Muscle of arm (tissue), 14 donors: ENCODE results near the gene SYNE4. TPM values are rescaled to one million over a fixed set of nuclear protein-coding genes. Genes with fewer than 3 reads are reported as not detected.
"Not testable (repeated sequence)": the region's sequence is repeated elsewhere in the genome, so short reads cannot be mapped to it uniquely, and the experiment has no call there.

Experiments used
- DNase-seq: peaks from one replicate; pipeline ENCODE4 v3.0.0-alpha.2; 2013
- long read RNA-seq, 11 donors: transcript quantifications; one replicate each; lab custom pipeline, GENCODE V29; 2026
- polyA plus RNA-seq, 12 donors: library from polyadenylated mRNA; unstranded; fragments of 120-200 nt; gene quantifications; one replicate each; pipeline ENCODE4 v1.2.1, GENCODE V29; 2013; ENCODE audit not compliant: insufficient read length in 12 of 12

SYNE4 gene, protein sequence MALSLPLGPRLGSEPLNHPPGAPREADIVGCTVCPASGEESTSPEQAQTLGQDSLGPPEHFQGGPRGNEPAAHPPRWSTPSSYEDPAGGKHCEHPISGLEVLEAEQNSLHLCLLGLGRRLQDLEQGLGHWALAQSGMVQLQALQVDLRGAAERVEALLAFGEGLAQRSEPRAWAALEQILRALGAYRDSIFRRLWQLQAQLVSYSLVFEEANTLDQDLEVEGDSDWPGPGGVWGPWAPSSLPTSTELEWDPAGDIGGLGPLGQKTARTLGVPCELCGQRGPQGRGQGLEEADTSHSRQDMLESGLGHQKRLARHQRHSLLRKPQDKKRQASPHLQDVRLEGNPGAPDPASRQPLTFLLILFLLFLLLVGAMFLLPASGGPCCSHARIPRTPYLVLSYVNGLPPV
- polyA plus RNA-seq, result 1 to 10 TPM in 1 of 12 donors, under 1 TPM in 10, not detected in 1; 0.08 to 6.3 (median 0.65) TPM
- long read RNA-seq, donor 1, partial matches to known transcripts, result 0 of 4 reads
- long read RNA-seq, donor 1, other reads (novel, unspliced or antisense), result 0 of 4 reads
- long read RNA-seq, donor 2, result 0 reads
- long read RNA-seq, donor 3, result 0 reads
- long read RNA-seq, donor 4, result 0 reads
- long read RNA-seq, donor 5, result 0 reads
- long read RNA-seq, donor 6, result 0 reads
- long read RNA-seq, donor 7, result 0 reads
- long read RNA-seq, donor 8, result 0 reads
- long read RNA-seq, donor 9, result 0 reads
- long read RNA-seq, donor 10, result 0 reads
- long read RNA-seq, donor 11, result 0 reads

- DNase-seq, result no peak
Measured at GRCh38 chr19:36008336-36008978, at the start of gene SYNE4. SYNE4 (minus strand) TSS chr19:36008813; CDS start chr19:36008681, 132 bp downstream.

GRCh38 chr19:36054733-36055686, 46.4 kb upstream of the SYNE4 start, which contains the start of gene WDR62:
WDR62 (plus strand) TSS chr19:36054897; CDS start chr19:36054972, 75 bp downstream.
- no peak for DNase-seq

DNA sequence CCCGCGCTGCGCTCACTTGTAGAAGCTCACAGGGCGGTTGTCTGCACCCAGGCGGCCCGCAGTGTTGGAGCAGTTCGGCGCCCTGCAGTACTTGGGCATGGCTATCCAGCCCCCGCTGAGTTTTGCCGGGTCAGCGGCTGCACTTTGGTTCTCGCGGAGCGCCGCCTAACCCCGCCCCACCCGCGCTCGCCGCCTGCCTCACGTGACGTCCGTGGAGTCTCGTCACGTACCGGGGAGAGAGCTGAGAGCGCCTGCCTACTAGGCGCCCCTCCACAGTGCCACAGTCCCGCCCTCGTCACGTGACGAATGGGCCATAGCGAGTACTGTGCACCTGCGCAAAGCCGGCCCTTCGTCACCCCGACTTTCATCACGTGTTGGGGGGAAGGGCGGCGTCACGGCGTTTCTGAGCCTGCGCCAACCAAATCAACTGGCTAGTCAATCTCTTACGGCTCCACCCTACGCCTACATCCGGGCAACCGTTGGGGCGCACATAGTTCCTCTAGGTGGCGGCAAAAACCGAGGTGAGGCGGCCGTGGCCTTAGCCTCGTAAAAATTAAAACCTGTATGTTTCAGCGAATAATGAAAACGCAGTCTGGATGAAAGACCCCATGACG, 45.6 kb upstream of the SYNE4 start, which contains the start of gene THAP8:
TSS of gene THAP8 (minus strand) at position 167 of the 614 bp plus-strand sequence. CDS start at position 99, 68 bp downstream.
- peak; percentile 100 for DNase-seq

DNA sequence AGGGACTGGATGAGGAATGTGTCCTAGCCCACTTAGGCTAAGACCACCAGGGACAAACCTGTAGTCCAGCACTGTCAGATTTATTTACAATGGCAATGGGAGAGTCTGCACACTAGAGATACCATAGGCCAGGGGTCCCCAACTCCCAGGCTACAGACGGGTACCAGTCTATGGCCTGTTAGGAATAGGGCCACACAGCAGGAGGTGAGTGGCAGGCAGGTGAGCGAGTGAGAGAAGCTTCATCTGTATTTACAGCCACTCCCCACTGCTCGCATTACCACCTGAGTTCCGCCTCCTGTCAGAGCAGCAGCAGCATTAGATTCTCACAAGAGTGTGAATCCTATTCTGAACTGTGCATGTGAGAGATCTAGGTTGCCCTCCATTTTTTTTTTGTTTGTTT, 43.0 kb upstream of the SYNE4 start:
- no peak for DNase-seq

DNA sequence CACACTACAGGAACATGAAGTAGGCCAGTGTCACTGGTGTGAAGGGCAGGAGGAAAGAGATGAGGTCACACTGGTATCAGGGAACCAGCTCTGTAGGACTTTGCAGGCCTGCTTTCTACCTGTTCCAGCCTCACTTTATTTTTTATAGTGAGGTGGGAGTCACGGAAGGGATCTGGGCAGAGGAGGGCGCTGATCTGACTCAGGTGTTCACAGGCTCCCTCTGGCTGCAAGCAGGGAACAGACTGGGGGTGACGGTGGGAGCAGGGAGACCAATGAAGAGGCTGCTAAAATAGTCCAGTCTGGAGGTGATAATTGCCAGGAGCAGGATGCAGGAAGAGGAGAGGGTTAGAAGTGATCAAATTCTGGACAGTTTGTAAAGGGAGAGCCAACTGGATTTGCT, 42.6 kb upstream of the SYNE4 start:
- DNase-seq, result no peak

DNA sequence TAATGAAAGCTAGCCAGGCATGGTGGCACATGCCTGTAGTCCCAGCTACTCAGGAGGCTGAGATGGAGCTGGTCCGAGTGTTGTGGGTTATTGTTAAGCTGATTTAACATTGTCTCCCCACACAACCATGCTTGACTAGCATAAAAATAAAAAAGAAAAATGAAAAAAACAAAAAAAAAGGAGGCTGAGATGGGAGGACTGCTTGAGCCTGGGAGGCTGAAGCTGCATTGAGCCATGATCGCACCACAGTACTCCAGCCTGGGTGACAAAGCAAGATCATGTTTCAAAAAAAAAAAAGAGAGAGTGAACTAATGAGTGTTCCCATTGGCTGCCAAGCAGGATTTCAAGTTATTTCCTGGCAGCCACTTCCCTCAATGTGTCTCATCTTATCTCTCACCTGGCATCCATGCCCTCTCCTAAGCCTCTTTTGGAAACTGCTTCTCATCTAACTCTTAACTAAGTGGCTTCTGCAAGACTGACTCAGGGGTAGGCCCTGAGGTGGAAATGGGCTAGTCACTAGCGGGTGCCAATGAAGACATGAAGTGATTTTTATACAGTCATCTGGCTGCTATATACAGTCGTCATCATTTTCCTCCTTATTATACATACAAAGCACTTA, 40.6 kb upstream of the SYNE4 start:
- DNase-seq, result no peak

GRCh38 chr19:36047835-36048234, 39.2 kb upstream of the SYNE4 start:
- no peak for DNase-seq

- no peak for DNase-seq
Measured at GRCh38 chr19:36046443-36047050, 37.9 kb upstream of the SYNE4 start.

DNA sequence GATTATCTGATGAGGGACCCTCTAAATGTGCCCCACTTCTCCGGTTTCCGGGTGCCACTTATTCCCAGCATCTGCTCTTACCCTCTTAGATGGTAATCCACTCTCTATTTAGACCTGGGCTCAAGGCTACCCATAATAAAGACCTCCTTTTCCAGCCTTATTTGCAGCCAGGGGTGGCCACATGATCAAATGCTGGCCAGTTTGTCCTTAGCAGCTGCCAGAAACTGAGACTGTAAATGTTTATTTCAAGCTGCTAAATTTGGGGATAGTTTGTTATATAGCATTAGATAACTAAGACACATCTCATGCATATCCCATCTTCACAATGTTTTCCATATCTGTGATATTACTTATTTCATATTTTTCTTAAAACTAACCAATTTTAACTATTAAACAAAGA, 35.3 kb upstream of the SYNE4 start:
- no peak for DNase-seq

GRCh38 chr19:36041831-36042230, 33.2 kb upstream of the SYNE4 start:
- no peak for DNase-seq

DNA sequence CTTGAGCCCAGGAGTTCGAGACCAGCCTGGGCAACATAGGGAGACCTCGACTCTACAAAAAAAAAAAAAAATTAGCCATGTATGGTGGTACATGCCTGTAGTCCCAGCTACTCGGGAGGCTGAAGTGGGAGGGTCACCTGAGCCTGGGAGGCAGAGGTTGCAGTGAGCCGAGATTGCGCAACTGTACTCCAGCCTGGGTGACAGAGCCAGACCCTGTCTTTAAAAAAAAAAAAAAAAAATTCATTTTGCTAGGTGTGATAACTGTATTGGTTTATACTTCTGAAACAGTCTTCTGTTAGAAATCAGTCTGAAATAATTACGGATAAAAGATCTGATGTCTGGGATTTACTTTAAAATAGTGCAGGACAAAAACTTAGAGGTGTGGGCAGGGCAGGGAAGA, 32.5 kb upstream of the SYNE4 start:
- DNase-seq, result not testable (repeated sequence)

DNA sequence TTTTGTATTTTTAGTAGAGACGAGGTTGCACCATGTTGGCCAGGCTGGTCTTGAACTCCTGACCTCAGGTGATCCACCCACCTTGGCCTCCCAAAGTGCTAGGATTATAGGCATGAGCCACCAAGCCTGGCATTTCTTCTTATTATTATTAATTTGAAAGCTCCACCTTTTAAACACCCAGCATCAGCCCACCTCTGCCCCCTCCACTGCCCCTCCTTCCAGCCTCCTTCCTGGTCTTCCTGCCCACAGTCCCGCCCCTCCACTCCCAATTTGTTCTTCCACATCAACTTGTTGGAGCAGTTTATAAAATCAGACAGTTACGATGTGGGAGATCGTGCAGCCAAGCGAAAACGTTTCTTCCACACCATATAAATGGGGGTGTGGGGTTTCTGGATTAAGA, 31.9 kb upstream of the SYNE4 start:
- DNase-seq, result no peak

GRCh38 chr19:36032251-36033104, 23.9 kb upstream of the SYNE4 start, which contains the start of gene CLIP3:
CLIP3 (minus strand) TSS chr19:36032873; CDS start chr19:36032357, 516 bp downstream.
- peak; percentile 81 for DNase-seq

GRCh38 chr19:36031308-36031707, 22.7 kb upstream of the SYNE4 start:
- no peak for DNase-seq

- DNase-seq, result no peak
Measured at GRCh38 chr19:36030264-36031148, 21.9 kb upstream of the SYNE4 start.

DNA sequence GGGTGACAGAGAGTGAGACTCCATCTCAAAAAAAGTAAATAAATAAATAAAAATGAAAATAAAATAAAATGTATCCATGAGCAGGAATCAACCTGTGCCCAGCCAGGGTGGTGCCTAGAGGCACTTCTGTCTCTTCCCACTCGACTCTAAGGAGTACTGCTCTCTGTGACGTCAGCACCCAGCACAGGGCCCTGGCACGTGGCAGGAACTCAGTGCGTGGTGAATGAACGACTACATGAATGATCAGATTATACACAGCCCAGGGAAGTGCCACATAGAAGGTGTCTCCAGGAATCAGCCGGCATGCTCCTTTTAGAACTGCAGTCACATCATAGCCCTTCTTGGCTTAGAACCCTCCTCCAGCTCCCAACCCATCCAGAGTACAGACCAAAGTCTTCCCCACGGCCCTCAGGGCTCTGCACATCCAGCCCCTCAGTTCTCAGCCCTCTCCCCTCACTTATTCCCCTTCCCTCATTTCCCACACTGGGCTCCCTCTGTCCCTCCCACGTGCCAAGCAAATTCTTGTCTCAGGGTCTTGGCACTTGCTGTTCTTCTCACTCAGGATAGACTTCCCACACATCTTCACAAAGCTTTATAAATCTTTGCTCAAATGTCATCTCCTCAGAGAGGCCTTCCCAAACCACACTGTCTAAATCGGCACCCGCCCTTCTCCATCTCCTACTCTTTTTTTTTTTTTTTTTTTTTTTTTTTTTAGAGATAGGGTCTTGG, 19.9 kb upstream of the SYNE4 start:
- no peak for DNase-seq

GRCh38 chr19:36027696-36028095, 19.1 kb upstream of the SYNE4 start:
- no peak for DNase-seq
